IMR-90 (cell line): ENCODE measurements around the gene KEAP1.

ENCODE experiments used
- CEBPB ChIP-seq: IDR thresholded peaks from 2 replicates; pipeline ENCODE4 v1.6.1; 2012; ENCODE audit warnings: low read depth, low read length, improper control_type of control experiment
- MAFK ChIP-seq: IDR thresholded peaks from 2 replicates; pipeline ENCODE4 v1.6.1; 2012; ENCODE audit warnings: low read depth, low read length, improper control_type of control experiment
- MAZ ChIP-seq: IDR thresholded peaks from 2 replicates; pipeline ENCODE4 v1.6.1; 2012; ENCODE audit warnings: low read depth, mild to moderate bottlenecking, low read length, improper control_type of control experiment, moderate library complexity, borderline replicate concordance
- MXI1 ChIP-seq: IDR thresholded peaks from 2 replicates; pipeline ENCODE4 v1.6.1; 2012; ENCODE audit warnings: low read depth, mild to moderate bottlenecking, low read length, moderate library complexity, borderline replicate concordance
- POLR2A ChIP-seq: IDR thresholded peaks from 2 replicates; pipeline ENCODE4 v1.6.1; 2012; ENCODE audit warnings: mild to moderate bottlenecking, low read depth, low read length
- RAD21 ChIP-seq: IDR thresholded peaks from 2 replicates; pipeline ENCODE4 v1.6.1; 2012; ENCODE audit warnings: low read length, improper control_type of control experiment
- RCOR1 ChIP-seq: IDR thresholded peaks from 2 replicates; pipeline ENCODE4 v1.6.1; 2012; ENCODE audit warnings: mild to moderate bottlenecking, low read length, improper control_type of control experiment; ENCODE audit not compliant: insufficient replicate concordance
- RFX5 ChIP-seq: IDR thresholded peaks from 2 replicates; pipeline ENCODE4 v1.8.0; 2012; ENCODE audit warnings: low read depth, mild to moderate bottlenecking, low read length, moderate library complexity
- SMC3 ChIP-seq: fragments of 150-350 bp; IDR thresholded peaks from 2 replicates; pipeline ENCODE4 v1.6.1; 2016; ENCODE audit warnings: low read depth, mild to moderate bottlenecking, antibody characterized with exemption, low read length, moderate library complexity
- TF ChIP-seq, protein P1 (sequence below): conservative IDR thresholded peaks from 2 replicates; pipeline ENCODE4 v1.5.1; 2012; ENCODE audit warnings: mild to moderate bottlenecking, low read depth, low read length, improper control_type of control experiment

DNA sequence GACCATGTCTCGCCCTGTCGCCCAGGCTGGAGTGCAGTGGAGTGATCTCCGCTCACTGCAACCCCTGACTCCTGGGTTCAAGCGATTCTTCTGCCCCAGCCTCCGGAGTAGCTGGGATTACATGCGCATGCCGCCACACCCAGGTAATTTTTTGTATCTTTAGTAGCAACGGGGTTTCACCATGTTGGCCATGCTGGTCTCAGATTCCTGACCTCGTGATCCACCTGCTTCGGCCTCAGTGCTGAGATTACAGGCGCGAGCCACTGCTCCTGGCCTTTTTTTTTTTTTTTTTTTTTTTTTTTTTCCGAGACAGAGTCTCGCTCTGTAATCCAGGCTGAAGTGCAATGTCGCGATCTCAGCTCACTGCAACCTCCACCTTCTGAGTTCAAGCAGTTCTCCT lies 4.9 kb upstream of the KEAP1 start:
- TF ChIP-seq, protein P1, sequence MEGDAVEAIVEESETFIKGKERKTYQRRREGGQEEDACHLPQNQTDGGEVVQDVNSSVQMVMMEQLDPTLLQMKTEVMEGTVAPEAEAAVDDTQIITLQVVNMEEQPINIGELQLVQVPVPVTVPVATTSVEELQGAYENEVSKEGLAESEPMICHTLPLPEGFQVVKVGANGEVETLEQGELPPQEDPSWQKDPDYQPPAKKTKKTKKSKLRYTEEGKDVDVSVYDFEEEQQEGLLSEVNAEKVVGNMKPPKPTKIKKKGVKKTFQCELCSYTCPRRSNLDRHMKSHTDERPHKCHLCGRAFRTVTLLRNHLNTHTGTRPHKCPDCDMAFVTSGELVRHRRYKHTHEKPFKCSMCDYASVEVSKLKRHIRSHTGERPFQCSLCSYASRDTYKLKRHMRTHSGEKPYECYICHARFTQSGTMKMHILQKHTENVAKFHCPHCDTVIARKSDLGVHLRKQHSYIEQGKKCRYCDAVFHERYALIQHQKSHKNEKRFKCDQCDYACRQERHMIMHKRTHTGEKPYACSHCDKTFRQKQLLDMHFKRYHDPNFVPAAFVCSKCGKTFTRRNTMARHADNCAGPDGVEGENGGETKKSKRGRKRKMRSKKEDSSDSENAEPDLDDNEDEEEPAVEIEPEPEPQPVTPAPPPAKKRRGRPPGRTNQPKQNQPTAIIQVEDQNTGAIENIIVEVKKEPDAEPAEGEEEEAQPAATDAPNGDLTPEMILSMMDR, result no peak
- TF ChIP-seq RCOR1, result no peak
- TF ChIP-seq POLR2A, result no peak
- no peak for TF ChIP-seq SMC3
- TF ChIP-seq RFX5, result no peak
- TF ChIP-seq MXI1, result no peak
- TF ChIP-seq RAD21, result no peak
- TF ChIP-seq MAZ, result no peak
- TF ChIP-seq MAFK, result no peak
- no peak for TF ChIP-seq CEBPB
